GM19452 (cell line): Measurements from ENCODE around the gene ANKRD31.
"Not testable (repeated sequence)": the region's sequence is repeated elsewhere in the genome, so short reads cannot be mapped to it uniquely, and the experiment has no call there.

ENCODE experiments used
- ATAC-seq: cut with Tn5 transposase; IDR thresholded peaks from one replicate; pipeline ENCODE4 v1.9.1; 2021; ENCODE audit not compliant: unreplicated experiment

Gene ANKRD31, protein sequence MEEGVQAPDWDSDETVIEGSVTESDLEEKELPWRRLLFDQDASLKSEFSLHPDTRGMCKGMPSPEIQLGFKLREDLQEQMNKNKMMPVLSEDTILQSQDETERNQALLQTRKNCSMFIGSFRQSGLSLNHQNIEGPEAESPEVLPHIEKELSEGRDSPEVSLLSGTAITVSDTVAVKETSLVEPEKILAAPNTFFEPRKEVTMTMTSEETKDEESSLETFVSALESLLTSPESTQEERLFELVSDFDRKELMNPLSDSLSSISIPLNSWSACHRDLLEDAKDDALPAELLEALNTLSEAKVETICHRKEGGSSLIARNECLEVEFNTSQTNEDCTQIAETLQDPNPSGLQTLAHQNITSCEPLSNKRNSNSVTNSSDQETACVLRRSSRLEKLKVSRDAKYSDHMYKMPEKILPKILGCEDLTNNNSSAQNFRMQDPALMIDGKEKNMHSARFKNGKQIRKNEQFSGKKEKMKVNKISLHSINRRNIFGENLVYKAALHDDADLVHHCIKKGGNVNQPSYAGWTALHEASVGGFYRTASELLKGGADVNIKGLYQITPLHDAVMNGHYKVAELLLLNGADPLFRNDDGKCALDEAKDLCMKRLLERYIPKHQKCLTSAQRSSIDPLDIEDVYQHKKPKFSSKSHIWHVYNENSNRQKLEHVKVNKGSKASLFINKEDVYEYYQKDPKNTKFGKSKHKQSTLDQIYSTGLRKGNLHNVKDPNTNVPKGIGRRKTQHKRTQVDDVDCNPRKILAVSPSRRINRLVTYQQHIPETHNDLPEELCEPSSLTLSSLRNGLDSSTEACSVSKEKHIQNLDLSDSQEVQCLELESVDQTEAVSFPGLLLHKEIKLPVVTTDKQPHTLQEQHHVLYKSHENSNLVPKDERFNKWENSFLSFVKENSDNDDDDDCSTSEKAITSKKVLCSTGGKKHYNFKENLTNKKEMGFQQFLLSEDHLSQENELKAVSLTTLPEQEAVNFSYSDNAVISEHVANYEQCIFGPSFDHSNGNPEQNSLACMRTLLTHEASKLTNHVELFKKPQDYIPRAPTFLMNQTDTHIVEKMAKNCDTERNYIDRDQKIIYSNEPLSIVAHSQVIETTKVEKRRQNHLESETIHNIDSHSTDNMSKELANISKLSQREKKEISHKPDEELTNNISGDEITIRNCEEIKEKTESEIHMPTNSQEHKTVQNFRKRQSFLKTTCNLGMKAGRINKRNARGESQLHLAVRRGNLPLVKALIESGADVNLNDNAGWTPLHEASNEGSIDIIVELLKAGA (N-terminal part only)

DNA sequence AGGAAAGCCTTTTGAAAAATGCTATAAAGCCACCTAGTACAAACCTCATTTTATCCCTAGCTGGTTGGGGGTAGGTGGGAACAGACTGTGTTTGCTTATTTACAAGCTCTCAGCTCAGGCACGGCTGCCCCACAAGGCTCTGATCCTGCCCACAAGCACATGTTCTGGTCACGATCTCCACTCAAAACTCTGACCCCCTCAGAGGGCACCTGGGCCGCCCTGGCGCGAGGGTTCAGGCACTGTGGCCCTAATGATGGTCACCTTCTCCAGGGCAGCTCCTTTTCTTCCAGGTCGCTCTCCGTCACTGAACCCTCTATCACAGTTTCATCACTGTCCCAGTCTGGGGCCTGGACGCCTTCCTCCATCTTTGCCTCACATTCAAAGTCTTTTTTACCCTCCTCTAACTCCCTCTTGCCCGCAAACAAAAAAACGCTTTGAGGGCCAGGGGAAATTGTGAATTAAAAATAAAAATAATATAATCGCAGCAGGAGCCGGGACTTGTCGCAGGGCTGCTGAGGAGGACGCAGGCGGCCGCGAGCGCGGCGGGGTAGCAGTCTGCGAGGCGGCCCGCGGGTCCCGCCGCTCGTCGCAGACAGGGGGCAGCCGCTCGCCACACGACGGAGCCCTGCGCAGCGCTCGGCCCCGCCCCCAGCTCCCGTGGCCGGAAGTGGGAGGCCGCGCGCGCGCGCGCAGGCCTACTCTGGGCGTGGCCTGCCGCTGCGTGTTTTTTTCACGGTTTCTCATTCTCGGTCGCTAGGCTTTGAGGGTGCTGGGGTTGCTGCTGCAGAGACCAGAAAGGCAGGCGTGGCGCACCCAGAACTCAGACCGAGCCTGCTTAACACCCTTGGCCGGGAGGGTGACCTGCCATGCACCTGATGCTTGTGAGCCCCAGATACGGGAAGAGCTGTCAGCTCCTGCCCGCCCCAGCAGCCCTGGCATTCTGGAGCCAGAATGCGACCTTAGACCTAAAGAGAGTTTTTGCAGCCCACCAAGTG is at the start of gene ANKRD31:
Gene ANKRD31, minus strand, starts transcription at position 557 of the 995 bp plus-strand sequence. Its CDS starts 192 bp downstream, at position 365.
- ATAC-seq: peak; percentile 99

DNA sequence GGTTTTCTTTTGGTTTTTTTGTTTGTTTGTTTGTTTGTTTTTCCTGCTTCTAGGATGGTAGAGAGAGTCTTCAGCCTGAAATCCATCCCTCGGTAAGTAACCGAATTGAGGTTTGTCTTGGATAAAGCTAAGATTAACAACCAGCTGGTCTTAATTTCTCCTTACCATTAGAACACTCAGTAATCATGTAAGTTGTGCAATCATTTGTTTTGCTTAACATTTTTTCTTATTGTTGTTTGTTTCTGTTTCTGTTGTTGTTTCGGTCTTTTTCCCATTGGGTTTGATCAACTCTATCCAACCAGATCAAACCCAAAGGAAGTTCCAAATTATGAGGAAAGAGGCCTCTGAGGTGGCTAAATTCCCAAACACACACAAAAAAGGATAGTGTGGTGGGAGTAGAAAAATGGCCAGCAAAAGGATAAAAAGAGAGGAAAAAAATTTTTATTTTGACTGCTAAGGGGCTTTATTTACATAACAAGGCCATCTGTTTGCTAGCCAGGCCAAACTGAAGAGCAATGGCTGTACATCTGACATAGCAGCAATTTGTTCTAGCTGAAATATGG is 49.6 kb upstream of the ANKRD31 start:
- ATAC-seq: no peak

DNA sequence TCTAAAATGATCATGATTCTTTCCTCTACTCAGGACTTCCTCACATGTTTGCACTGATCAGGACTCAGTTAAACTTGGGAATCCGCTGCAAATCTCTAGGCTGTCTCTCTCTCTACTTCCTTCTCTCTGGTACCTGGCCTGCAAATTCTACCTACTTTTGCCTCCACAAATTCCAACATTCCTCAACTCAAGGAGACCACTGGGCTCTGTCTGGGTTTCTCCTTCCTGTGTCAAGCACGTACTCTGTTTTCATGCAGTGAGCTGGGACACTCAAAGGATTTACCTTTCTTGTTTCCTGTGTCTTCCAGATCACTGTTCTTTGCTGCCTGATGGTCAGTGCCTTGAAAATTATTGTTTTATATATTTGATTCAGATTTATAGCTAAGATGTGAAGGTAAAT is 45.9 kb upstream of the ANKRD31 start:
- ATAC-seq: no peak

DNA sequence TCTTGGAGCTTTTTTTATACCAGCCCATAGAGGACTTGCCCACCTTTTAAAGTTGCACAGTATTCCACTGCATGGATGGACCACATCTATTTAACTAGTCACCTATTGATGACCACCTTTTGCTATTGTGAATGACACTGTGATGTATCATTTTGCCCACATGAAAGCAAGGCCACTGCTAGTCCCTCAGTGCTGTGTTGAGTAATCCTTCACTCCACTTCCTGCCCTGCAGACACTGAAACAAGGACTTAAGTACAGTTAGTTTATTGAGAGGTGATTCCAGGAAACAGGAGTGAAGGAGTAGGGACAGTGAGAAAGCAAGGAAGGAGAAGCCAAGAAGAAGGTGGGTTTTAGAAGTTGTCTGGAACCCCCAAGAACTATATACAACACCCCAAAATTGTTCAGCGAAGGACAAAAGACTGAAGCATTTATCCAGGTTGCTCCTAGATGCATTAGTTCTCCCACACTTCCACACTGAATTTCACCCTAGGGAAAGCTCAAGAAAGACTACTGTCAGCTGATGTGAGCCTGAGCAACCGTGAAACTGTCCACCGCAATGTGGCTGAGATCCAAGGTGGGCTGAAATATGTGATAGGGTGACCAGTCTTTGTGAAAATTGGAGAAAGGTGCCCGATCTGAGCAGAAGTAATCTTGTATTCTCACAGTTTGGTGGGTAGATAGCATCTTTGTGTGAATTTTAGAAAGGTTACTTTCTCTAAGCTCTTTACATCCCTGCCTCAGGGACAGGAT is 45.2 kb upstream of the ANKRD31 start:
- ATAC-seq: no peak

DNA sequence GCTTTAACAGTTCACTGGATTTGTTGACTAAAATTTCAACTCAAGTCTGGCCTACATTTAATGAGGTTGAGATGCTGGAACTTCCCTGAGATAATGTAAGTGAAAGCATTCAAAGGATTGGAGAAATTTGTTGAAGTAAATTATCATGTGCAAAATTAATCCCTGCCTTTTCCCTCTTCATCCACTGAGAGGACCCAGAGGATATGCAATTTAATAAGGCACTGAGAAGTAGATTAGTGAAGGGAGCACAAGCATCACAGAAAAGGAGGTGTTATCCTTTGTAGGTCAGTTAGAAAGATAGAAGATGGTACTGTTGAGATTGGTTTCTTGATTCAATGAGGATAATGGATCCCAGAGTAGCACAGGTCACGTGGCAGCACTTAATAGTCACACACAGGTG is 42.6 kb upstream of the ANKRD31 start:
- ATAC-seq: no peak

DNA sequence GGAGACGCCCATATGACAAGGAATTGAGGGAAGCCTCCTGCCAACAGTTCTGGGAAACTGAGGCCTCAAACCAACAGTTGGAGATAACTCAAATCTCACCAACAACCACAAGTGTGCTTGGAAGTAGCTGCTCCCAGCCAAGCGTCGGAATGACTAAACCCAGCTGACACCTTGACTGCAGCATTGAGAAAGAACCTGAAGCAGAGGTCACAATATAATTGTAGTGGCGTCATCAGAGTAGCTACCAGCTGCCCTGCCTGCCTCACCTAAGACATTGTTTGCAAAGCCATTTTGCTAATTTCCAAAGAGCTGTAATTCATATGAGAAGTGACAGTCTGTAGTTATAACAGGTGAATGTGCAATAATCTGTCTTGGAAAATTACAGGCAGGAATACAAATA is 40.8 kb upstream of the ANKRD31 start:
- ATAC-seq: no peak

DNA sequence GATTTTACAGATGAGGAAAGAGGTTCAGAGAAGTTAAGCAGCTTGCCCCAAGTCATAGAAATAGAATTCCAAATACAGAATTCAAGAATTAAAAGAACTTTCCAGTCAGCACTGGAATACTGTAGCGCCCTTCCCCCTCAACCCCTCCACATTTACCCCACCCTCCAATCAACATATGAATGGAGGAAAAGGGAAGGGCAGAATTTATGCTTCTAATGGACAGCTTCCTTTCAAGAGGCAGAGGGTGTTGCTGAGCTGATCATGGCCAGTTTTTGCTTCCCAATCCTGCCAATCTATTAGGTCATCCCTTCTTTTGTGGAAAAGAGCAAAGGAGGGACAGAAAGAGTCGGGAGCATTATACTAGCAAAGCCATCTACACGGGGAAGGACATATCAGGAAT is 39.1 kb upstream of the ANKRD31 start:
- no peak for ATAC-seq

DNA sequence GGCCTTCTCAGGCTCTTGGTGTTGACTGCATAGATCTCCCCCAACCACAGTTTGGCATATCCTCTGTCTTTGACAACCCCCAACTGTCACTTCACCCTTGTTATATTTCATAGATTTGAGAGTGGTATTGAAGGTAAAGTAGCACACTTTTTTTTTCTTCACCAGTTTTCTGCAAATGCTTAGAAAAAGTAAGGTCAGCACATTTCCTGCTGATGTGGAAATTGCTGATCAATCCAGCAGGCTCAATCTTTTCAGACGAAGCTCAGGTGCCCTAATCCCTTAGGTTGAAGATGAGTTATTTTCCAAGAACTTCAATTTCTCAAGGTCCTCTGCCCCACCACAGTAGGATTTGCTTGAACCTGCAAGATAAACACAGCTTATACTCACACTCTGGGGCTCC is 38.5 kb upstream of the ANKRD31 start:
- no peak for ATAC-seq

DNA sequence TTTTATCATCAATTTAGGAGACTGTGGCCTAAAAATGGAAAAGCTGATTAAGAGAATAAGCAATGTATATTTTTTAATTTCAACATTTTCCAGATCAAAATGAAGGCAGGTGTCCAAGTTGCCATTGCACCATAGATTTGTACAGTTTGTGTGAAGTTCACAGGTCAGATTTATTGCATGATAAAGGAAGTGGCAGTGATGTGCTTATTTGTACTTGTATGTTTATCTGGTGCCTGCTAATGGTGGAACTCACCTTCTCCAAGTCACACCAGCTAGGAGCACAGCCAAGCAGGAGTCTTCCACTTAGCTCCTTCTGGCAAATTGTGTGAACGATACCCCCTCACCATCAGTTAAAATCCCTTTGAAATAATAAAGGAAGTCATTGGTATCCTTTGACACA is 37.8 kb upstream of the ANKRD31 start:
- ATAC-seq: no peak

DNA sequence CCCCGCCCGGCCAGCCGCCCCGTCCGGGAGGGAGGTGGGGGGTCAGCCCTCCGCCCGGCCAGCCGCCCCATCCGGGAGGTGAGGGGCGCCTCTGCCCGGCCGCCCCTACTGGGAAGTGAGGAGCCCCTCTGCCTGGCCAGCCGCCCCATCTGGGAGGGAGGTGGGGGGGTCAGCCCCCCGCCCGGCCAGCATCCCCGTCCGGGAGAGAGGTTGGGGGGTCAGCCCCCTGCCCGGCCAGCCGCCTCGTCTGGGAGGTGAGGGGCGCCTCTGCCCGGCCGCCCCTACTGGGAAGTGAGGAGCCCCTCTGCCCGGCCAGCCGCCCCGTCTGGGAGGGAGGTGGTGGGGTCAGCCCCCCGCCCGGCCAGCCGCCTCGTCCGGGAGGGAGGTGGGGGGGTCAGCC is 33.9 kb upstream of the ANKRD31 start:
- ATAC-seq: not testable (repeated sequence)

DNA sequence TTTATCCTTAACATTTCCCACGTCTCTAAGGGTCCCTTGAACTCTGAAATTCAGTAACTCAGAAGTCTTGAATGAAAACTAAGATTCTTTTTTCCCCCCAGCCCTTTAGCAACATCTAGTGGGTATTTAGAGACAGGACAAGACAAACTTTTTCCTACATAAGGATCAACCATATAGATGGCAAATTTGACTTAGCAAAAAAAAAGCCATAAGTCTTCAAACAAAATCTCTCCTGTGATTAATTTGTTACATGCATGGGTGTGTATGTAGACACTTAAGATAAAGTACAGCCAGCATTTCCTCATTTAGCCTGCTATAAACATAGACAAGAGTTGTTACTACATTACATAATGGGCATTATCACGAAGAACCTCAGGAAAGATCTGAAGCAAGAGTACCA is 29.1 kb upstream of the ANKRD31 start:
- no peak for ATAC-seq

DNA sequence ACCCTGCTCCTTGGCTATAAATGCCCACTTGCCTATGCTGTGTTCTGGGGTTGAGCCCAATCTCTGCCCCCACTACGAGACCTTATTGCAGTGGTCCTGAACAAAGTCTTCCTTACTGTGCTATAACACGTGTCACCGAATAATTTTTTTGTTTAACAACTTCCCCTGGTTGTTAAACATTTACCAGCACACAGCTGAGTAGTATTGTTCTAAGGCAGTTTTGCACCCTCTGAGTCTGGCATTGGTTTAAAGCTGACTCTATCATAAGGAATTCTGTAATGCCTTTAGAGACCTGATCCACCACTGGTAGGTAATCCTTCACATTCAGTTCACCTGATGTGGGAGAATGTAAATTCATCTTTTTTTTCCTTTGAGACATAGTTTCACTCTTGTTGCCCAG is 25.6 kb upstream of the ANKRD31 start:
- ATAC-seq: no peak

DNA sequence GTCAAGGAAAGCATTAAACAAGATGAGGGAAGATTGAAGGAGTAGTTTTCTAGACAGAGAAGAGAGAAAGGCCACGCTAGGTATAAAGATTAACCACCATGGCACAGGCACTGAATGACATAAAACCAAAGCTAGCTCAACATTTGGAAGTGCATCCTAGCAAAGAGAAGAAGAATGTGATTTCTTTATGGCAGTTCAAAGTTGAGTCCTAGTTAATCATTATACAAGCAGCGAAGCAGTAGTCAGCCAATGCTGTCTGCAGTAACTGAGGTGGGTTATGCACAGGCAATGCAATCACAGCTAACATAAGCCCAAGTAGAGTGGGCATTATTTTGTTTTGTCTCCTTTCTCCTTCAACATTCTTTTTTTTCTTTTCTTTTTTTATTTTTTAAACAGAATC is 24.0 kb upstream of the ANKRD31 start:
- no peak for ATAC-seq

DNA sequence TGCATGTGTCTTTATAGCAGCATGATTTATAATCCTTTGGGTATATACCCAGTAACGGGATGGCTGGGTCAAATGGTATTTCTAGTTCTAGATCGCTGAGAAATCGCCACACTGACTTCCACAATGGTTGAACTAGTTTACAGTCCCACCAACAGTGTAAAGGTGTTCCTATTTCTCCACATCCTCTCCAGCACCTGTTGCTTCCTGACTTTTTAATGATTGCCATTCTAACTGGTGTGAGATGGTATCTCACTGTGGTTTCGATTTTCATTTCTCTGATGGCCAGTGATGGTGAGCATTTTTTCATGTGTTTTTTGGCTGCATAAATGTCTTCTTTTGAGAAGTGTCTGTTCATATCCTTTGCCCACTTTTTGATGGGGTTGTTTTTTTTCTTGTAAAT is 13.8 kb upstream of the ANKRD31 start:
- not testable (repeated sequence) for ATAC-seq

DNA sequence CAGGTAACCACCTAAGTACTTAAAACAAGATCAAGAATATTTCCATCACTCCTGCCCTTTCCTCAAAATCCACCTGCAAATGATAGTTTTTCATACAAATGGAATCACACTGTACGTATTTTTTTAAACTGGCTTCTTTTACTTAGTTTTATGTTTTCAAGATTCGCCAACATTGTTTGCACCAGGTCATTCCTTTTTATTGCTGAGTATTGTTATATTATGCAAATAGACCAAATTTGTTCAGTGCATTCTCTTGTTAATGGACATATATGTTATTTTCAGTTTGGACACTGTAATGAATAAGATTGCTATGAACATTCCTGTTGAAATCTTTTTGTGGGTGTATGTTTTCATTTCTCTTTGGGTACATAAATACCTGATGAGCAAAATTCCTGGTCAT is 8.3 kb upstream of the ANKRD31 start:
- no peak for ATAC-seq

DNA sequence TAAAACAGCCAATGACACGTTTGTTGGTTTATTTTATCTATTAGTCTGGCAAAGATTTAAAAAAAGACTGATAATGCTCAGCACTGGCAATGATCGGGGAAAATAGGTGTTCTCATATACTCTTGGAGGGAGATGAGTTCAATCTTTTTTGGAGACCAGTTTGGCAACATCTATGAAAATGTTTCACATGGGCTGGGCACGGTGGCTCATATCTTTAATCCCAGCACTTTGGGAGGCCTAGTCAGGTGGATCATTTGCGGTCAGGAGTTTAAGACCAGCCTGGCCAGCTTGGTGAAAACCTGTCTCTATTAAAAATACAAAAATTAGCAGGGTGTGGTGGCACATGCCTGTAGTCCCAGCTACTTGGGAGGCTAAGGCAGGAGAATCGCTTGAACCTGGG is 6.8 kb upstream of the ANKRD31 start:
- no peak for ATAC-seq

DNA sequence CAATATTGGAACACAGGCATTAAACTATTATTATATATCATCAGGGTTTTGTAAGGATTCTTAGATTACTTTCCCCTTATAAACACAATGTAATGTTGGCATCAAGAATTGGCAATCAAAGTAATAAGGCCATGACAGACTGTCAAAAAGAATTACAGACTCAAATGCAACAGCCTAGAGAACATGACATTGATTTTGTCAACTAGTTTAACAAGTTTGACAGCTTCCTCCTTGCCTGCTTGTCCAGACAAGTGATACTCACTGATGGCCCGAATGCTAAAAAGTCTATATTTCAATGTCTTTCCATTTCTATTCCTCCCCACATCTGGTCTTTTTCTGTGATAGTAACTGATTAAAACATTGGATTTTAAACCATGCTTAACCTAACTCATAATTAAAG is 6.4 kb upstream of the ANKRD31 start:
- ATAC-seq: no peak

DNA sequence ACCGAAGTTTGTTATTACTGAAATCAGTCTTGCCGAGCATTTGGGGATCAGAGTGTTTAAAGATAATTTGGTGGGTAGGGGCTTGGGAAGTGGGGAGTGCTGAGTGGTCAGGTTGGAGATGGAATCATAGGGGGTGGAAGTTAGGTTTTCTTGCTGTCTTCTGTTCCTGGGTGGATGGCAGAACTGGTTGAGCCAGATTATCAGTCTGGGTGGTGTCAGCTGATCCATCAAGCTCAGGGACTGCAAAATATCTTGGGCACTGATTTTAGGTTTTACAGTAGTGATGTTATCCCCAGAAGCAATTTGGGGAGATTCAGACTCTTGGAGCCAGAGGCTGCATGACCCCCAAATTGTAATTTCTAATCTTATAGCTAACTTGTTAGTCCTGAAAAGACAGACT is 5.4 kb upstream of the ANKRD31 start:
- ATAC-seq: no peak

DNA sequence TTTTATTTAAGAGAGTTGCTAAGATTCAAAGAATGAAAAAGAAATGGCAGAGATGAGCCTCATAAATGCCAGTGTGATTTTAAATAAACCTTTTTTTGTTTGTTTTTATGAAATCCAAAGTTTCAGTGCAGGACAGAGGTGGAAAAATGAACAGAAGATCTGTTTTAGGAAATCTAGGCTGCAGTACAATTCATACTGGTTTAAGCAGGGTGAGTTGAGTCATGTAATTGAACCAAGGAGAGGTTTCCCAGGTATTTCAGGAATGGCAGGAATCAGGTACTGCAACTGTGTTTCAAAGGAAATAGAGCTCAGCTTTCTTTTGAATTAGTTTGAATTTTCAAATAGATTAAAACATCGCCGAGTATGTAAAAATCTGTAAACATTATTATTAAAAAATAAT is 3.0 kb upstream of the ANKRD31 start:
- no peak for ATAC-seq
